Measurements from ENCODE around the gene CT47C1.
A peak's percentile ranks its signal among the peaks of the same experiment; 100 is the strongest.

CT47C1 gene

GRCh38 chrX:119075270-119076025 is 2.7 kb downstream of the CT47C1 start:
- no peak for DNase-seq

- DNase-seq, result no peak
These were observed 9.5 kb downstream of the CT47C1 start for GRCh38 chrX:119082278-119082677.

- DNase-seq, result no peak
These were observed 12.0 kb downstream of the CT47C1 start for GRCh38 chrX:119084766-119085165.

- peak; percentile 18 for DNase-seq
These were observed 14.3 kb downstream of the CT47C1 start for GRCh38 chrX:119087121-119087520.

- no peak for DNase-seq
These were observed 16.8 kb downstream of the CT47C1 start for GRCh38 chrX:119089619-119090018.

GRCh38 chrX:119090627-119091026 is 17.8 kb downstream of the CT47C1 start:
- DNase-seq, result no peak

- DNase-seq, result no peak
These were observed 21.4 kb downstream of the CT47C1 start for GRCh38 chrX:119093991-119094735.

- no peak for DNase-seq
These were observed 22.0 kb downstream of the CT47C1 start for GRCh38 chrX:119094819-119095218.

GRCh38 chrX:119095936-119096335 is 23.1 kb downstream of the CT47C1 start:
- no peak for DNase-seq

- DNase-seq, result no peak
These were observed 28.4 kb downstream of the CT47C1 start for GRCh38 chrX:119101168-119101567.

- no peak for DNase-seq
These were observed 33.0 kb downstream of the CT47C1 start for GRCh38 chrX:119105826-119106225.

- DNase-seq, result no peak
These were observed 34.4 kb downstream of the CT47C1 start for GRCh38 chrX:119107206-119107605.

- peak; percentile 59 for DNase-seq
These were observed 46.1 kb downstream of the CT47C1 start for GRCh38 chrX:119118780-119119395.

GRCh38 chrX:119121341-119121740 is 48.5 kb downstream of the CT47C1 start:
- DNase-seq, result no peak
